ENCODE results near the gene CTSW. TPM values are rescaled to one million over a fixed set of nuclear protein-coding genes. Genes with fewer than 3 reads are reported as not detected.

CTSW gene
- total RNA-seq, 1 donor from 2014 or later: not detected

- peaks cover 27% of the 10 kb centered on the region for H3K27me3 Mint-ChIP-seq (ENCODE audit: unreplicated experiment)
- H3K4me3 Mint-ChIP-seq (ENCODE audit: unreplicated experiment): peak overlapping the region; percentile 95
- no peak for TF ChIP-seq CTCF (IDR thresholded peaks at IDR 0.05; ENCODE audit: unreplicated experiment)
- peaks cover 20% of the 10 kb centered on the region for H3K36me3 Mint-ChIP-seq (ENCODE audit: low read depth, unreplicated experiment)
- H3K9me3 Mint-ChIP-seq (ENCODE audit: unreplicated experiment): no peaks in the 10 kb centered on the region
- peaks cover 31% of the 10 kb centered on the region for H3K4me1 Mint-ChIP-seq (ENCODE audit: unreplicated experiment)
- H3K27ac Mint-ChIP-seq (ENCODE audit: unreplicated experiment): peak overlapping the region; percentile 18
- DNase-seq (ENCODE audit: low spot score): no peak
These were observed 7.4 kb downstream of the CTSW start for GRCh38 chr11:65886826-65887722.

- DNase-seq (ENCODE audit: low spot score): no peak
- Mint-ChIP-seq H3K36me3 (ENCODE audit: low read depth, unreplicated experiment) (peaks cover 15% of the 10 kb centered on the region), H3K27me3 (ENCODE audit: unreplicated experiment) (peaks cover 32% of the 10 kb centered on the region), H3K9me3 (ENCODE audit: unreplicated experiment) (no peaks in the 10 kb centered on the region), H3K27ac (ENCODE audit: unreplicated experiment) (peak overlapping the region; percentile 90), H3K4me3 (ENCODE audit: unreplicated experiment) (peak overlapping the region; percentile 95), H3K4me1 (ENCODE audit: unreplicated experiment) (peaks cover 38% of the 10 kb centered on the region)
- no peak for TF ChIP-seq CTCF (IDR thresholded peaks at IDR 0.05; ENCODE audit: unreplicated experiment)
These were observed 8.1 kb downstream of the CTSW start for GRCh38 chr11:65887723-65888162.

- H3K9me3 Mint-ChIP-seq (ENCODE audit: unreplicated experiment): no peaks in the 10 kb centered on the region
- H3K27ac Mint-ChIP-seq (ENCODE audit: unreplicated experiment): peak within 1 kb of the TSS; percentile 90
- H3K36me3 Mint-ChIP-seq (ENCODE audit: low read depth, unreplicated experiment): peaks cover 15% of the 10 kb centered on the region
- peak within 1 kb of the TSS; percentile 95 for H3K4me3 Mint-ChIP-seq (ENCODE audit: unreplicated experiment)
- TF ChIP-seq CTCF (IDR thresholded peaks at IDR 0.05; ENCODE audit: unreplicated experiment): peak; percentile 91
- H3K4me1 Mint-ChIP-seq (ENCODE audit: unreplicated experiment): peaks cover 42% of the 10 kb centered on the region
- H3K27me3 Mint-ChIP-seq (ENCODE audit: unreplicated experiment): peaks cover 34% of the 10 kb centered on the region
- DNase-seq (ENCODE audit: low spot score): peak; percentile 99
These were observed 8.7 kb downstream of the CTSW start, which contains the start of gene FIBP for GRCh38 chr11:65888163-65888814. TSS of gene FIBP (minus strand) at chr11:65888471. CDS start at chr11:65888418, 53 bp downstream.

GRCh38 chr11:65890324-65891218 is 10.9 kb downstream of the CTSW start, which contains the start of gene CCDC85B:
TSS of gene CCDC85B (plus strand) at chr11:65890673. CDS start at chr11:65890784, 111 bp downstream.
- H3K4me3 Mint-ChIP-seq (ENCODE audit: unreplicated experiment): peak within 1 kb of the TSS; percentile 90
- H3K27me3 Mint-ChIP-seq (ENCODE audit: unreplicated experiment): peaks cover 40% of the 10 kb centered on the region
- peak; percentile 96 for DNase-seq (ENCODE audit: low spot score)
- H3K36me3 Mint-ChIP-seq (ENCODE audit: low read depth, unreplicated experiment): peaks cover 11% of the 10 kb centered on the region
- TF ChIP-seq CTCF (IDR thresholded peaks at IDR 0.05; ENCODE audit: unreplicated experiment): no peak
- peaks cover 51% of the 10 kb centered on the region for H3K4me1 Mint-ChIP-seq (ENCODE audit: unreplicated experiment)
- peak within 1 kb of the TSS; percentile 92 for H3K27ac Mint-ChIP-seq (ENCODE audit: unreplicated experiment)
- H3K9me3 Mint-ChIP-seq (ENCODE audit: unreplicated experiment): no peaks in the 10 kb centered on the region
